ENCODE measurements around the gene PLPPR4. TPM values are rescaled to one million over a fixed set of nuclear protein-coding genes. Genes with fewer than 3 reads are reported as not detected.

Gene PLPPR4
- total RNA-seq, 2 donors from 2014 or later = 0.37 to 0.51 TPM

DNA sequence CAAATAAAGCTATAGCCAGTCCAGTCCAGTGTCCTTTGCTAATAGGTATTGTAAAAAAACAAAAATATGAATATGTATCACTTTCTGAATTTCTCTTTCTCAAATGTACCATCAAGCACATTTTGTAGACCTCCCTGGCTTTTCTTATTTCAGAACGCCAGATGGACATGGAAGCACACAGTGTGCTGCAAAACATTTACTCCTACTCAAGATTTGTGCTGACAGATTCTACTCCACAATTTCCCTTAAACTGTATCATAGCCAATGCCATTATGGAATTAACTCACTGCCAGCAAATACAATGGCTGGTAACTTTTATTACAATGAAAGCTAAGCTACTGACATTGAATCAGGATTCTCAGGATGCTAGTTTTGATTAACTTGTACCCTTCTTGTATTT, 30.8 kb upstream of the PLPPR4 start:
- TF ChIP-seq, protein P1, sequence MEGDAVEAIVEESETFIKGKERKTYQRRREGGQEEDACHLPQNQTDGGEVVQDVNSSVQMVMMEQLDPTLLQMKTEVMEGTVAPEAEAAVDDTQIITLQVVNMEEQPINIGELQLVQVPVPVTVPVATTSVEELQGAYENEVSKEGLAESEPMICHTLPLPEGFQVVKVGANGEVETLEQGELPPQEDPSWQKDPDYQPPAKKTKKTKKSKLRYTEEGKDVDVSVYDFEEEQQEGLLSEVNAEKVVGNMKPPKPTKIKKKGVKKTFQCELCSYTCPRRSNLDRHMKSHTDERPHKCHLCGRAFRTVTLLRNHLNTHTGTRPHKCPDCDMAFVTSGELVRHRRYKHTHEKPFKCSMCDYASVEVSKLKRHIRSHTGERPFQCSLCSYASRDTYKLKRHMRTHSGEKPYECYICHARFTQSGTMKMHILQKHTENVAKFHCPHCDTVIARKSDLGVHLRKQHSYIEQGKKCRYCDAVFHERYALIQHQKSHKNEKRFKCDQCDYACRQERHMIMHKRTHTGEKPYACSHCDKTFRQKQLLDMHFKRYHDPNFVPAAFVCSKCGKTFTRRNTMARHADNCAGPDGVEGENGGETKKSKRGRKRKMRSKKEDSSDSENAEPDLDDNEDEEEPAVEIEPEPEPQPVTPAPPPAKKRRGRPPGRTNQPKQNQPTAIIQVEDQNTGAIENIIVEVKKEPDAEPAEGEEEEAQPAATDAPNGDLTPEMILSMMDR (IDR thresholded peaks at IDR 0.05) = no peak
- Histone ChIP-seq H3K27ac (no peak overlapping the region), H3K9me3 (no peaks in the 10 kb centered on the region), H3K27me3 (no peaks in the 10 kb centered on the region), H3K36me3 (no peaks in the 10 kb centered on the region), H3K4me1 (no peaks in the 10 kb centered on the region), H3K4me3 (no peak overlapping the region)
- no peak for DNase-seq (ENCODE audit: low spot score)

DNA sequence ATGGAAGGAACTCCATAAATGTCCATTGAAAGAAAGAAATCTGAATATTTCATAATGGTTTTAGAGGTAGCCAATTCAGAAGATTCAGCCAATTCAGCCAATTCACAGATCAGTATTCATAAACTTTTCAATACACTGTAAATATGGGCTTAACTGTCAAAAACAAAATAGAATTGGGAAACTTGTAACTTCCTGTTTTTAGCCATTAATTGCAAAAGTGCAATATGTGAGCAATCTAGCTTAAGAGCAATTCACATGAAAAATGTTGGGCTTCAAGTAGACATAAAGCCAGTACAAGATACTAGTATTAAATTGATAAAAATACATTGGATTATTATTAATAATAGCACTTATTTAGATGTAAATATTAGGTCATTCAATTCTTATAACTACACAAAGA, 27.5 kb upstream of the PLPPR4 start:
- H3K9me3 ChIP-seq = no peaks in the 10 kb centered on the region
- TF ChIP-seq, protein P1 (IDR thresholded peaks at IDR 0.05) = no peak
- H3K27me3 ChIP-seq = no peaks in the 10 kb centered on the region
- H3K4me3 ChIP-seq = no peak overlapping the region
- H3K4me1 ChIP-seq = no peaks in the 10 kb centered on the region
- no peaks in the 10 kb centered on the region for H3K36me3 ChIP-seq
- H3K27ac ChIP-seq = no peak overlapping the region
- DNase-seq (ENCODE audit: low spot score) = no peak

DNA sequence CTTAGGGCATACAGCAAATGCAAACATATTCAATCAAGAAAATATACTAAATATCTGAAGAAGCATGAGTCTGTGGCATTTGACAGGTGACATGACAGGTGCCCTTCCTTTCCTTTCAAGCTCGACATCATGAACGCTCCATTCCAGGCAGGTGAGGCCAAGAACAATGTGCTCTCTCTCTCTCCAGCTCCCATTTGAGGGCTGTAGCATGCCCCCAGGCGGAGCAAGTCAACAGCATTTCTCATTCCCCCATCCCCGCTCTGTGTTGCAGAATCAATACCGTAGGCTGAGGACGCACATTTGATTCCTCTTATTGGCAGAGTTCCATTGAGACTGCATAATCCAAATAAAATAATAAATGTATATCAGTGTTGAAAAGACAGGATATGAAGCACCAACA, 24.6 kb upstream of the PLPPR4 start:
- H3K4me1 ChIP-seq = no peaks in the 10 kb centered on the region

DNA sequence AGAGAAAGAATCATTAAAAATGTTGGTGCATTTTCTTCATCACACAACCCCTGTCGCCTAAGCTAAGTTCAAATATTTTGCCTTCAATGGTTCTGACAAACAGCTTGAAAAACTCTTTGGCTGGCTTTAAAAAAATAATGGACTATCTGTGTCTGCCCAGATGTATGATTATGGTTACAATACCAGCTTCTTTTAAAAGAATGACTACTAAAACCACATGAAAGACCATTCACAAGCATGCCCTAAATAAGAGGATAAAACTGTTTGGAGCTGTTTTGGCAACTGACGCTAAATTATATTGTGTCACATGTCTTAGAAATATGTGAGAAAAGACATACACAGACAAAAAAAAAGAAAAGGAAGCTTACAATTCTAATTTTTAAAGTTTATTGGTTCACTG, 23.7 kb upstream of the PLPPR4 start:
- Histone ChIP-seq H3K27ac (no peak overlapping the region), H3K27me3 (no peaks in the 10 kb centered on the region), H3K9me3 (peaks cover 0 to 4% of the 10 kb centered on the region in 2 donors), H3K4me3 (no peak overlapping the region), H3K4me1 (no peaks in the 10 kb centered on the region), H3K36me3 (no peaks in the 10 kb centered on the region)
- TF ChIP-seq, protein P1 (IDR thresholded peaks at IDR 0.05) = no peak
- no peak for DNase-seq (ENCODE audit: low spot score)

More for the DNA sequence above, 24.6 kb upstream of the PLPPR4 start:
- Histone ChIP-seq H3K27me3 (no peaks in the 10 kb centered on the region), H3K36me3 (no peaks in the 10 kb centered on the region), H3K4me3 (no peak overlapping the region), H3K27ac (no peak overlapping the region), H3K9me3 (no peaks in the 10 kb centered on the region)
- DNase-seq (ENCODE audit: low spot score) = no peak
- TF ChIP-seq, protein P1 (IDR thresholded peaks at IDR 0.05) = no peak

DNA sequence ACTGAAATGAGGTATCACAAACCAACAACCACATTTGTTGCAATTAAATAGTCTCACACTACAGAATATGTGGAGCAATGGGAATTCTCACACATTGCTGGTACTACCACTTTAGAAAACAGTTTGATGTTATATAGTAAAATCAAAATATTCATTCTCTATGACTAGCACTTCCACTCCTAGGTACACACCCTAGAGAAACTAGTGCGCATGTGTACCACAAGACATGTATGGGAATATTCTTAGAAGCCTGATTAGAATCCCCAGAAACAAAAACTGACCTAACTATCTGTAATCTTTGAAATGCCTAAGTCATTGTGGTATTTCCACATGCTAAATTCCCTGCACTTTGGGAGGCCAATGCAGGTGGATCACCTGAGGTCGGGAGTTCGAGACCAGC, 18.1 kb upstream of the PLPPR4 start:
- no peaks in the 10 kb centered on the region for H3K4me1 ChIP-seq

DNA sequence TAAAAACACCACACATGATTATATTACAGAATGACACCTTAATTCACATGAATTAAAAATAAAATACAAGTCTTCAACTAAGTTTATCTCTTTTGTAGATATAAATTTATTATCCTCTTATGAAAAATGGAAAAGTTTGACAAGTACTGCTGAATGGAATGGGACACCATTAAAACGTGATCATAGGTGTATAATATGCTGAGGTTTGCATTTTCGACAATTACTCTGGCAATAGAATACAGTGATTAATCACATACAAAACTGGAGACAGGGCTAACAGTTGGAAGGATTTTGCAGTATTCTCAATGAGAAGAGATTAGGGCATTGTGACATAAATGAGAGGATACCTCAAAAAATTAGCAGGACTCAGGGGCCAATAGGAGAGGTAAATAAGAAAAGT, 17.1 kb upstream of the PLPPR4 start:
- Histone ChIP-seq H3K27me3 (no peaks in the 10 kb centered on the region), H3K9me3 (peaks cover 0 to 14% of the 10 kb centered on the region in 2 donors), H3K4me3 (no peak overlapping the region), H3K36me3 (no peaks in the 10 kb centered on the region), H3K4me1 (no peaks in the 10 kb centered on the region), H3K27ac (no peak overlapping the region)
- no peak for DNase-seq (ENCODE audit: low spot score)
- TF ChIP-seq, protein P1 (IDR thresholded peaks at IDR 0.05) = no peak

More for the DNA sequence above, 18.1 kb upstream of the PLPPR4 start:
- Histone ChIP-seq H3K9me3 (peaks cover 0 to 14% of the 10 kb centered on the region in 2 donors), H3K27me3 (no peaks in the 10 kb centered on the region), H3K36me3 (no peaks in the 10 kb centered on the region), H3K4me3 (no peak overlapping the region), H3K27ac (no peak overlapping the region)
- TF ChIP-seq, protein P1 (IDR thresholded peaks at IDR 0.05) = no peak
- DNase-seq (ENCODE audit: low spot score) = no peak

All from right atrium auricular region (tissue), 2 donors.